ENCODE data around the gene CDK5.

Gene CDK5

GRCh38 chr7:151091431-151091830, 33.7 kb upstream of the CDK5 start:
- DNase-seq (ENCODE audit: extremely low read depth, low read depth), result no peak
- H3K4me3 ChIP-seq (replicated peaks; ENCODE audit: low read depth, low read length), result no peak overlapping the region
- peak; percentile 72 for TF ChIP-seq CTCF (IDR thresholded peaks at IDR 0.05; ENCODE audit: low read depth, low read length, missing control alignments)

GRCh38 chr7:151091003-151091402, 33.3 kb upstream of the CDK5 start:
- no peak for TF ChIP-seq CTCF (IDR thresholded peaks at IDR 0.05; ENCODE audit: low read depth, low read length, missing control alignments)
- DNase-seq (ENCODE audit: extremely low read depth, low read depth), result no peak
- H3K4me3 ChIP-seq (replicated peaks; ENCODE audit: low read depth, low read length), result no peak overlapping the region

- DNase-seq (ENCODE audit: extremely low read depth, low read depth), result no peak
- no peak for TF ChIP-seq CTCF (IDR thresholded peaks at IDR 0.05; ENCODE audit: low read depth, low read length, missing control alignments)
- peak overlapping the region; percentile 97 for H3K4me3 ChIP-seq (replicated peaks; ENCODE audit: low read depth, low read length)
Observed at GRCh38 chr7:151089893-151090730, 32.4 kb upstream of the CDK5 start.

- no peak for TF ChIP-seq CTCF (IDR thresholded peaks at IDR 0.05; ENCODE audit: low read depth, low read length, missing control alignments)
- no peak for DNase-seq (ENCODE audit: extremely low read depth, low read depth)
- H3K4me3 ChIP-seq (replicated peaks; ENCODE audit: low read depth, low read length), result peak overlapping the region; percentile 97
Observed at GRCh38 chr7:151088856-151089699, 31.4 kb upstream of the CDK5 start.

GRCh38 chr7:151088019-151088855, 30.5 kb upstream of the CDK5 start:
- TF ChIP-seq CTCF (IDR thresholded peaks at IDR 0.05; ENCODE audit: low read depth, low read length, missing control alignments), result no peak
- H3K4me3 ChIP-seq (replicated peaks; ENCODE audit: low read depth, low read length), result peak overlapping the region; percentile 97
- no peak for DNase-seq (ENCODE audit: extremely low read depth, low read depth)

- peak overlapping the region; percentile 97 for H3K4me3 ChIP-seq (replicated peaks; ENCODE audit: low read depth, low read length)
- no peak for DNase-seq (ENCODE audit: extremely low read depth, low read depth)
- no peak for TF ChIP-seq CTCF (IDR thresholded peaks at IDR 0.05; ENCODE audit: low read depth, low read length, missing control alignments)
Observed at GRCh38 chr7:151087245-151088018, 29.7 kb upstream of the CDK5 start.

Data from HFF-Myc (cell line).